H1 (cell line): ENCODE data around the gene ATOH1. TPM values are rescaled to one million over a fixed set of nuclear protein-coding genes. Genes with fewer than 3 reads are reported as not detected.

Experiments
- CTCF ChIA-PET: fragments of 300-600 bp; sonication (Branson Sonifier 250); formaldehyde crosslinking; loops from one replicate; lab custom pipeline; 2021; ENCODE audit not compliant: partially characterized antibody; lab: Charles Lee
- POLR2A ChIA-PET: fragments of 300-600 bp; sonication (Branson Sonifier 250); formaldehyde crosslinking; loops from one replicate; lab custom pipeline; 2021; ENCODE audit warnings: inconsistent platforms; ENCODE audit not compliant: partially characterized antibody; lab: Charles Lee
- DNase-seq, 2 experiments: peaks; one replicate each; pipeline versions ENCODE4 v3.0.0 to v3.0.0-alpha.2; 2010 to 2022; ENCODE audit warnings: low spot score in 2 of 2, low read depth in 1 of 2, mixed read lengths in 1 of 2
- FAIRE-seq: peaks from 2 replicates; lab custom pipeline; 2011; peaks lifted over from hg19 to GRCh38; lab: Jason Lieb, UNC
- H2AFZ ChIP-seq: 2 replicates; pipeline ENCODE4 v1.8.1; 2012; ENCODE audit warnings: low read length, inconsistent platforms
- H2AK5ac ChIP-seq: 2 replicates; pipeline ENCODE4 v1.6.1; 2013; ENCODE audit warnings: low read depth, low read length
- H2BK120ac ChIP-seq: replicated peaks from 2 replicates; pipeline ENCODE3; 2013; ENCODE audit warnings: low read depth, low read length, inconsistent platforms
- H2BK12ac ChIP-seq: 2 replicates; pipeline ENCODE4 v1.6.1; 2013; ENCODE audit warnings: low read depth, low read length
- H2BK15ac ChIP-seq: 2 replicates; pipeline ENCODE4 v1.6.1; 2013; ENCODE audit warnings: low read length
- H2BK20ac ChIP-seq: 2 replicates; pipeline ENCODE4 v1.6.1; 2013; ENCODE audit warnings: low read length
- H2BK5ac ChIP-seq: 2 replicates; pipeline ENCODE4 v1.6.1; 2013; ENCODE audit warnings: low read depth, low read length
- H3K14ac ChIP-seq: 2 replicates; pipeline ENCODE4 v1.6.1; 2013; ENCODE audit warnings: inconsistent platforms; ENCODE audit not compliant: insufficient read length
- H3K18ac ChIP-seq: 2 replicates; pipeline ENCODE4 v1.6.1; 2013; ENCODE audit warnings: low read length; ENCODE audit errors: extremely low read depth
- H3K23ac ChIP-seq: 2 replicates; pipeline ENCODE4 v1.6.1; 2013; ENCODE audit warnings: inconsistent platforms; ENCODE audit not compliant: insufficient read length
- H3K23me2 ChIP-seq: 2 replicates; pipeline ENCODE4 v1.6.1; 2013; ENCODE audit warnings: low read depth, low read length
- H3K27ac ChIP-seq: 2 replicates; pipeline ENCODE4 v1.6.1; 2011; ENCODE audit warnings: low read depth, low read length, inconsistent platforms
- H3K27me3 ChIP-seq, 4 experiments: replicated peaks in 1 of 4; 1 replicate in 1 of 4; 2 replicates in 3 of 4; pipeline versions ENCODE4 v1.6.1 to v1.8.1; 2011 to 2013; ENCODE audit warnings: low read length in 3 of 4, mild to moderate bottlenecking in 3 of 4, inconsistent platforms in 2 of 4, mixed read lengths in 2 of 4, moderate library complexity in 1 of 4; ENCODE audit not compliant: control insufficient read depth in 3 of 4, insufficient read depth in 3 of 4; ENCODE audit errors: extremely low read depth in 1 of 4
- H3K36me3 ChIP-seq, 4 experiments: 2 replicates each; pipeline versions ENCODE4 v1.6.1 to v1.8.1; 2011 to 2013; ENCODE audit warnings: mild to moderate bottlenecking in 4 of 4, low read length in 3 of 4, moderate library complexity in 2 of 4, control low read depth in 1 of 4, inconsistent platforms in 1 of 4; ENCODE audit not compliant: insufficient read depth in 4 of 4, control insufficient read depth in 2 of 4
- H3K4ac ChIP-seq: replicated peaks from 2 replicates; pipeline ENCODE3; 2013; ENCODE audit warnings: low read length, low read depth, mixed read lengths, inconsistent platforms; ENCODE audit not compliant: insufficient read length
- H3K4me1 ChIP-seq, 4 experiments: replicated peaks in 1 of 4; 1 replicate in 1 of 4; 2 replicates in 3 of 4; pipeline versions ENCODE4 v1.6.1 to v1.8.1; 2011 to 2013; ENCODE audit warnings: low read length in 3 of 4, inconsistent platforms in 2 of 4, mixed read lengths in 1 of 4; ENCODE audit not compliant: insufficient read depth in 4 of 4, control insufficient read depth in 3 of 4
- H3K4me2 ChIP-seq, 2 experiments: 2 replicates each; pipeline versions ENCODE4 v1.6.1 to v1.8.1; 2011 to 2013; ENCODE audit warnings: low read depth in 2 of 2, low read length in 2 of 2, control low read depth in 1 of 2, inconsistent platforms in 1 of 2, mild to moderate bottlenecking in 1 of 2; ENCODE audit not compliant: insufficient read depth in 1 of 2
- H3K4me3 ChIP-seq, 4 experiments: fragments of 200-600, 300-600 bp in 1 of 4; sonication (generic), shearing (Covaris generic), sonication (Bioruptor Twin) in 1 of 4; 2 replicates each; pipeline versions ENCODE4 v1.5.1 to v1.8.1; 2011 to 2016; ENCODE audit warnings: low read length in 4 of 4, low read depth in 3 of 4, control low read depth in 2 of 4, inconsistent platforms in 2 of 4, mild to moderate bottlenecking in 2 of 4, mixed read lengths in 1 of 4, moderate library complexity in 1 of 4; ENCODE audit not compliant: insufficient read depth in 2 of 4; ENCODE audit errors: extremely low read depth in 1 of 4
- H3K56ac ChIP-seq: replicated peaks from 2 replicates; pipeline ENCODE3; 2013; ENCODE audit warnings: low read depth, mild to moderate bottlenecking, mixed read lengths, low read length, inconsistent platforms; ENCODE audit not compliant: insufficient read length
- H3K79me1 ChIP-seq: 2 replicates; pipeline ENCODE4 v1.6.1; 2013; ENCODE audit warnings: low read depth, low read length, control low read depth
- H3K79me2 ChIP-seq, 2 experiments: 2 replicates each; pipeline versions ENCODE4 v1.6.1 to v1.8.1; 2012 to 2013; ENCODE audit warnings: low read length in 2 of 2, mild to moderate bottlenecking in 2 of 2, inconsistent platforms in 1 of 2; ENCODE audit not compliant: insufficient read depth in 2 of 2, control insufficient read depth in 1 of 2
- H3K9ac ChIP-seq, 4 experiments: replicated peaks in 1 of 4; 1 replicate in 1 of 4; 2 replicates in 3 of 4; pipeline versions ENCODE4 v1.6.1 to v1.8.1; 2011 to 2013; ENCODE audit warnings: low read depth in 3 of 4, low read length in 3 of 4, control low read depth in 2 of 4, mild to moderate bottlenecking in 2 of 4, moderate library complexity in 2 of 4, inconsistent platforms in 1 of 4; ENCODE audit errors: extremely low read depth in 1 of 4
- H3K9me3 ChIP-seq, 2 experiments: 2 replicates each; pipeline versions ENCODE4 v1.6.1 to v1.8.1; 2012 to 2013; ENCODE audit warnings: mild to moderate bottlenecking in 2 of 2, moderate library complexity in 2 of 2, control low read depth in 1 of 2, inconsistent platforms in 1 of 2, low read depth in 1 of 2, low read length in 1 of 2, mixed read lengths in 1 of 2; ENCODE audit not compliant: insufficient read depth in 2 of 2
- H4K20me1 ChIP-seq, 2 experiments: replicated peaks in 1 of 2; 2 replicates each; pipeline versions ENCODE3 to v1.8.1; 2011 to 2013; ENCODE audit warnings: inconsistent platforms in 2 of 2, low read length in 2 of 2, mild to moderate bottlenecking in 1 of 2; ENCODE audit not compliant: insufficient read depth in 2 of 2, control insufficient read depth in 1 of 2
- H4K5ac ChIP-seq: 2 replicates; pipeline ENCODE4 v1.6.1; 2013; ENCODE audit warnings: low read length, low read depth, mixed read lengths, inconsistent platforms; ENCODE audit not compliant: insufficient read length
- H4K8ac ChIP-seq: 2 replicates; pipeline ENCODE4 v1.8.0; 2013; ENCODE audit warnings: mild to moderate bottlenecking, moderate library complexity, low read length, inconsistent platforms; ENCODE audit not compliant: insufficient read depth; ENCODE audit errors: extremely low read depth
- H4K91ac ChIP-seq: replicated peaks from 2 replicates; pipeline ENCODE3; 2013; ENCODE audit warnings: low read length, mixed read lengths, inconsistent platforms; ENCODE audit not compliant: insufficient read length
- ASH2L ChIP-seq: fragments of 200-600, 300-600 bp; sonication (generic); IDR thresholded peaks from one replicate; pipeline ENCODE4 v1.7.1; 2017; ENCODE audit warnings: low read length
- CBX5 ChIP-seq: fragments of 300-800, 300-1000 bp; sonication (generic); IDR thresholded peaks from 2 replicates; pipeline ENCODE4 v1.7.1; 2016; ENCODE audit warnings: antibody characterized with exemption, low read length, low read depth
- CBX8 ChIP-seq: fragments of 300-800, 300-1000 bp; sonication (generic); IDR thresholded peaks from 2 replicates; pipeline ENCODE4 v1.7.1; 2016; ENCODE audit warnings: low read depth, low read length, borderline replicate concordance
- FOSL1 ChIP-seq: IDR thresholded peaks from 2 replicates; pipeline ENCODE4 v1.6.1; 2011; ENCODE audit warnings: mild to moderate bottlenecking, low read depth, low read length, moderate library complexity; ENCODE audit not compliant: insufficient read depth
- JUND ChIP-seq: IDR thresholded peaks from 2 replicates; pipeline ENCODE4 v1.6.1; 2011; ENCODE audit warnings: mild to moderate bottlenecking, improper control_type of control experiment, low read length
- KDM1A ChIP-seq: fragments of 200-600, 300-600 bp; sonication (generic); IDR thresholded peaks from 2 replicates; pipeline ENCODE4 v1.7.1; 2016; ENCODE audit warnings: mild to moderate bottlenecking, low read length, borderline replicate concordance
- KDM4A ChIP-seq: IDR thresholded peaks from one replicate; pipeline ENCODE4 v1.7.1; 2012; ENCODE audit warnings: low read depth, mild to moderate bottlenecking, moderate library complexity, low read length, inconsistent platforms; ENCODE audit not compliant: severe bottlenecking
- KDM5A ChIP-seq: fragments of 200-600 bp; IDR thresholded peaks from 2 replicates; pipeline ENCODE4 v1.7.1; 2012; ENCODE audit warnings: mild to moderate bottlenecking, low read length, inconsistent platforms, mixed read lengths
- WGBS, 2 experiments: shearing (Covaris generic) in 1 of 2; methylation state at CpG; one replicate each; pipeline versions ENCODE4 v1.1.6 to v1.1.7; 2013 to 2015; ENCODE audit warnings: low lambda C conversion rate in 2 of 2, mixed read lengths in 2 of 2, inconsistent platforms in 1 of 2, low coverage in 1 of 2, missing lambda C conversion rate in 1 of 2; ENCODE audit not compliant: insufficient replicate concordance in 2 of 2, insufficient coverage in 1 of 2, insufficient read length in 1 of 2; ENCODE audit errors: extremely low coverage in 1 of 2, missing lambda C conversion rate in 1 of 2; 5-methylcytosine and 5-hydroxymethylcytosine counted together
- polyA plus RNA-seq, 7 experiments: library from polyadenylated mRNA; depleted of rRNA in 3 of 7; stranded (reverse) in 5 of 7; unstranded in 2 of 7; fragments of >200 nt in 5 of 7; fragments of 200-250 nt in 2 of 7; gene quantifications; 1 replicate in 5 of 7; 2 replicates in 1 of 7; 4 replicates in 1 of 7; pipeline versions ENCODE4 v1.2.1 to v1.2.3, GENCODE V29; 2011 to 2013; ENCODE audit warnings: missing spikeins in 2 of 7, mixed read lengths in 2 of 7
- total RNA-seq: library from RNA; stranded (reverse); fragmentation: NEBNext Ultra II Directional; extraction: Animal tissue kit (Norgen Biotek cat#: 25700); gene quantifications from 2 replicates; pipeline ENCODE4 v1.2.1, GENCODE V29; 2021

The ATOH1 gene
- total and polyA plus RNA-seq, 2 of the 8 experiments (the other 6 are each of a cell fraction or from before 2014, with no cell fraction given) = 0.12 to 0.76 TPM

DNA sequence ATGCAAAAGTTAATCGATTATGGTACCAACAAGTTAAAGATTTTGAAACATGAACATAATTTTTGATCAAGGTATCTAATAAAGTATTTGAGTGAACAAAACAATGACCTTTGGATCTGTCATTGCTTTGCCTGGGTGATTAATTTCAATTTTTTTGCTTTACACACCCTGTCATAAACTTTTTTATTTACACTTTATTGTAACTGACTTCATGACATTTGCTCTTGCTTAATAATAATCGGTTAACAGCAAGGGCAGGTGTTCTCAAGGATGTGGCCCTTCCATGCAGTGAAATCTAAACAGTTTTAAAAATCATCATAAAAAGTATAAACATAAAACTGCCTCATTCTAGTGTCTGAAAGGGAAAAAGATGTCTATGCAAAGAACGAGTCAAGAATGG lies 24.1 kb downstream of the ATOH1 start:
- Histone ChIP-seq H2BK120ac (no peak overlapping the region), H2BK5ac (no peak overlapping the region), H3K23ac (no peak overlapping the region), H2BK12ac (no peak overlapping the region), H4K8ac (no peak overlapping the region), H2BK20ac (no peak overlapping the region), H3K27me3 (no peaks in the 10 kb centered on the region), H3K27ac (no peak overlapping the region), H3K9me3 (no peaks in the 10 kb centered on the region), H3K14ac (no peak overlapping the region), H3K4ac (no peak overlapping the region), H3K36me3 (no peaks in the 10 kb centered on the region), H3K23me2 (no peaks in the 10 kb centered on the region), H4K5ac (no peak overlapping the region), H4K91ac (no peak overlapping the region), H4K20me1 (no peaks in the 10 kb centered on the region), H3K4me1 (no peaks in the 10 kb centered on the region), H2BK15ac (no peak overlapping the region), H3K9ac (no peak overlapping the region), H3K4me3 (no peak overlapping the region), H3K4me2 (no peak overlapping the region), H3K79me1 (no peaks in the 10 kb centered on the region), H3K79me2 (no peaks in the 10 kb centered on the region), H3K18ac (no peak overlapping the region), H2AK5ac (no peak overlapping the region), H3K56ac (no peak overlapping the region), H2AFZ (no peak overlapping the region)
- CTCF ChIA-PET = no interaction called here
- POLR2A ChIA-PET = no interaction called here
- 87% methylated on average over 3 of the region's 3 CpGs; no CpG with 5 or more reads in 1 of the 2 experiments for WGBS, 2 experiments
- DNase-seq (no peak), FAIRE-seq (no peak)
- no peak for TF ChIP-seq KDM1A
- TF ChIP-seq KDM5A = no peak
- TF ChIP-seq KDM4A = no peak
- TF ChIP-seq CBX5 = no peak
- no peak for TF ChIP-seq FOSL1
- TF ChIP-seq ASH2L = no peak
- no peak for TF ChIP-seq CBX8
- no peak for TF ChIP-seq JUND
